ENCODE measurements around the gene FAM53A.
"Not testable (repeated sequence)": the region's sequence is repeated elsewhere in the genome, so short reads cannot be mapped to it uniquely, and the experiment has no call there.

Gene FAM53A

DNA sequence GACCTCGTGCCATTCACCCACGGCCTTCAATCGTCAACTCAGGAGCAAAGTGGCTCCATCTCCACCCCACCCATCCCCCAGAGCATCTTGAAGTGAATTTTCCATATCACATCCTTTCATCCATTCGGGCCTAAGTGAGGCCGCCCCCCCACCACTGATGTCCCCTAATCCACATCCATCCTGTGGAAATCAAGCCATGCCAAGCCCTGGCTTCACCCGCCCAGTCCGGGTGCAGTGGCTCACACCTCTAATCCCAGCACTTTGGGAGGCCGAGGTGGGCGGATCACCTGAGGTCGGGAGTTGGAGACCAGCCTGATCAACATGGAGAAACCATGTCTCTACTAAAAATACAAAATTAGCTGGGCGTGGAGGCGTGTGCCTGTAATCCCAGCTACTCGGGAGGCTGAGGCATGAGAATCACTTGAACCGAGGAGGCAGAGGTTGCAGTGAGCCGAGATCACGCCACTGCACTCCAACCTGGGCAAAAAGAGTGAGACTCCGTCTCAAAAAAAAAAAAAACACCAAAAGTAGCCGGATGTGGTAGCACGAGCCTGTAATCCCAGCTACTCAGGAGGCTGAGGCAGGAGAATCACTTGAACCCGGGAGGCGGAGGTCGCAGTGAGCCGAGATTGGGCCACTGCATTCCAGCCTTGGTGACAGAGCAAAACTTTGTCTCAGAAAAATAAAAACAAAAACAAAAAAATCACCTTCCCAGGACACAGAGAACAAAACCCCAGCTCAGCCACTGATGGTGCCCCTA, 76.5 kb downstream of the FAM53A start:
- DNase-seq (ENCODE audit: low spot score) = not testable (repeated sequence)

DNA sequence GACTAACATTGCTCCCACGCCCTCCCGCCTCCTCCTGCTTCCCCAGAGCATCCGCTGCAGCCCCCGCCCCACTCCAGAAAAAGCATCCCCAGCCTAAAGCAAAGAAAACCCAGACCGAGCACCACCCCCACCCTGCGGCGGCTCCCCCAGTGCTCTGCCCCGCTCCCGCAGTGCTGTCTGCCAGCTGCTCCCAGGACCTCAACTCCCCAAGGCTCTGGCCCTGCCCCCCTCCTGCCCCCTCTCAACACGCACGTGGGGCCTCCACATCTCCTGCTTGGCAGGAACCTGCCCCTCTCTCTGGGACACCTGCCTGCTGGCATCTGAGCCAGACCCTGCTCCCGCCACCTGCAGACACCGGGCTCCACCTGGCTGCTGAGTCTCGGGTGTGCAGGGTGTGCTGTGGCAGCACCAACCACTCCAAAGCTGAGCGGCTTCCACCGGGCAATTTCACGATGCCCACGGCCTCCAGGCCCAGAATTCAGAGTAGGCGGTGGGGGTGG, 79.4 kb downstream of the FAM53A start:
- no peak for DNase-seq (ENCODE audit: low spot score)

DNA sequence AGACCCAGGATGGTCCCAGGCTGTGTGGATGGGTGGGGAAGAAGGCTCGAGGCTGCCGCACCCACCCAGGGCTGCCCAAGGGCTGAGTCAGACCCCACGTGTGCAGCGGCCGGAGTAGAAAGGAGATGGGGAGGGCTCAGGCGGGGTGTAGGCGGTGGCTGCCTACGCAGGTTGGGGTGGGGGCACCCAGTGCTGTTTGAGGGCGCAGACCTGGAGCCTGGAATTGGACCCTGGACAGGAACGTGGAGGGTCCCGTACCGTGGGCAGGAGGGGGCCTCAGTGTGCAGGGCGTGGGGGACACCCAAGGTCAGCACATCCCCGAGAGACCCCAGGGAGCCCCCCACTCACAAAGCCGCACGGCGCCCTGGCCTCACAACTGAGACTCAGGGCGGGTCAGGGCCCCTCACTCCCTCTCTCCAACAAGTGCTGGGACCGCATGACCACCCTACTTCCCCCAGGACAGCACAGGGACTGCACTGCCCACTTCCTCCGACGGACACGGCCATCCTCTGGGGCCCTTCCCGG, 79.9 kb downstream of the FAM53A start:
- no peak for DNase-seq (ENCODE audit: low spot score)

DNA sequence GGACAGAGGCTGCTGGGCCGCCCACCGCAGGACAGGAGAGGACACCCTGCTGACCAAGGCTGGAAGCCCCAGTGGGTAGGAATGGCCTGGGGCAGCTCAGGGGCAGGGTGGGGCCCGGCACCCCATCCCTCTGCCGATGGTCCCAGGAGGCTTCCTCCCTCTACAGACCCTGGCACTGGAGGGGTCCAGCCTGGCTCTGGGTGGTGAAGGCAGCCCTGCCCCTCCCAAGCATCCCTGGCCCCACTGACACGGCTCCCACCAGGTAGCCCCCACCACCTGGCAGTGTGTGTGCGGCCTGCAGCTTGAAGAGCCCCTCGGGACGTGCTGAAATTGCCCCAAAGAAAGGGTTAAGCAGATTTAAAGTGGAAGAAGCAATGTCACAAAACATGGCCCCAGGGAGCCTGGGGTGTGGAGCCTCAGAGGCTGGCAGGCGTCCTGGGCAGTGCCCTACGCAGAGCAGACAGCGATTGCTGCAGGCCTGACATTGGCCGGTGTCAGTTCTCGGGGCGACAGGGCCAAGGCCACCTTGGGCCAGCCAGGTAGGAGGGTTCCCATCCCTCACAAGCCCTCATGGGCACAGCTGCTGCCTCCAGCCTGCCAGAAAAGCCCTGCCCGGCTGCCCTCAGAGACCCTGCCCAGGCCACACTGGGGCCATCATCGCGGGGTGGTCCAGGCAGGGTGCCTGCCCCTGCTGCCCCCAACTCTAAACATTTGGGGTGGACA, 80.5 kb downstream of the FAM53A start:
- DNase-seq (ENCODE audit: low spot score) = no peak

- no peak for DNase-seq (ENCODE audit: low spot score)
Measured at GRCh38 chr4:1602655-1603412, 81.3 kb downstream of the FAM53A start.

- DNase-seq (ENCODE audit: low spot score) = no peak
Measured at GRCh38 chr4:1601852-1602654, 82.1 kb downstream of the FAM53A start.

DNA sequence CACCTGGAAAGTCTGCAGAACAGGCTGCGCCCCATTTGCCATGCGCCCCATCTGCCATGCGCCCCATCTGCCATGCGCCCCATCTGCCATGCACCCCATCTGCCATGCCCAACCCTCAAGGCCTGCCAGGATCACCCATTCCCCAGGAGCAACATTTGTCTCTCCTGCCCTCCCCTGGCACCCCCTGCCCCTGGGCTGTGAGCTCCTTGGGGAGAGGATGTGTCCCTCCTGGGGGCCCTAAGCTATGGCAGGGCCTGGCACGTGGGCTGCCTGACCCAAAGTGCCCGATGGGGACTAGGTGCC, 82.6 kb downstream of the FAM53A start:
- DNase-seq (ENCODE audit: low spot score) = no peak

GRCh38 chr4:1600811-1601532, 83.1 kb downstream of the FAM53A start:
- DNase-seq (ENCODE audit: low spot score) = no peak

DNA sequence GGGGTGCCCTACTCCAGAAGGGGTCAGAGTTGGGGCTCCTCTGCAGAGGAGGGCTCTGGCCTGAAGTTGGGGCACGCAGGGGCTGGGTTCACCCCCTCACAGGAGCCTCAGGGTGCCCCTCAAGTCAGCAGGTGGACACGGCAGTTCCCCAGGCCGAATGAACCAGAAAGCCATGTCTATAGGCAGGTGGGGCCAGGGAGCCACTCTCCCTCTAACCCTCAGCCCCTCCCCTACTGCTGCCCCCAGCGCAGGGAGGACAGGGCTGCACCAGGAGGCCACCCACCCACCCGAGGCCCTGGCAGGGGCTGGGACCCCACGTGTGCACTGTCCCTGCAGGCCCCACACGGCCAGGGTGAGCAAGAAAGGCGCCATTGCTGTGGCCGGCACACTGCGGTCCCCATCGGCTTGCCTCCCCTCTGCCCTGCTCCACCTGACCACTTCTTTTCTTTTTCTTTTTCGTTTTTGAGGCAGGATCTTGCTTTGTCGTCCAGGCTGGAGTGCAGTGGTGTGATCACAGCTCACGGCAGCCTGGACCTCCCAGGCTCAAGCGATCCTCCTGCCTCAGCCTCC, 83.8 kb downstream of the FAM53A start:
- DNase-seq (ENCODE audit: low spot score) = no peak

- DNase-seq (ENCODE audit: low spot score) = no peak
Measured at GRCh38 chr4:1599491-1600210, 84.5 kb downstream of the FAM53A start.

GRCh38 chr4:1599026-1599481, 85.1 kb downstream of the FAM53A start:
- no peak for DNase-seq (ENCODE audit: low spot score)

DNA sequence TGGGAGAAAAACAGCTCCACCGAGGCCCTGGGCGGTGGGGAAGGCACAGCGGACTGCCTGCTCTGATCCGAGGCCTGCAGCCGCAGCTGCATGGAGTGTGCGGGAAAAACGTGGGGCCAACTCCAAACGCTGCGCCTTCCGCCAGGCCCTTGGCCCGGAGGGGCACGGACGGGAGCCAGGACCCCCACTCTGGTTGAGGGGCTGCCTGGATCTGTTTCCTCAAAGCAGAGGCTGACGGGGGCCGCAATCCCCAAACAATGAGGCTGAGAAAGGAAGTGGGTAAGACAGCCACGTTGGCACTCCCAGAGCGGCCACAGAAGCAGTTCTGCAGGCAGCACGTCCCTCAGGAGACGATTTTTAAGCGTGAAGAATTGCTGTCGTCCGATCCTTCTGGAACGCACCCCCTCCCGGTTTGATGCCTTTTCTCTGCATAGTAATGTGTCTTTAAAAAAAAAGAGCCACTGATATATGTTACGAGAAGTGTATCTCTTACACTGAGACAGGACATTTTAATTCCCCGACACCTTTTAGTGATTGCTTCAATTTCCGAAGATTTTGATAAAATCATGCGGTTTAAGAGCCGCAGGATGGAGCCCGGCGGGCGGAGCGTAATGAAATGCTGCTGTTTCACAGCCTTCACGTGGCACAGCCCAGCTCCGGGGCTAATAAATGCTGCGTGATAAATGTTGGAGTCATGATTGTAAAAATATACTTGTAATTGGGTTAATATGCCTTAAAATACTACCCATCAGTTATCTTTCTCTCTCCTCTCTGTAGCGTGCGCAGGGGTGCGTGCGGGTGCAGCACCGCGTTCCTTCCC, 85.7 kb downstream of the FAM53A start:
- no peak for DNase-seq (ENCODE audit: low spot score)

DNA sequence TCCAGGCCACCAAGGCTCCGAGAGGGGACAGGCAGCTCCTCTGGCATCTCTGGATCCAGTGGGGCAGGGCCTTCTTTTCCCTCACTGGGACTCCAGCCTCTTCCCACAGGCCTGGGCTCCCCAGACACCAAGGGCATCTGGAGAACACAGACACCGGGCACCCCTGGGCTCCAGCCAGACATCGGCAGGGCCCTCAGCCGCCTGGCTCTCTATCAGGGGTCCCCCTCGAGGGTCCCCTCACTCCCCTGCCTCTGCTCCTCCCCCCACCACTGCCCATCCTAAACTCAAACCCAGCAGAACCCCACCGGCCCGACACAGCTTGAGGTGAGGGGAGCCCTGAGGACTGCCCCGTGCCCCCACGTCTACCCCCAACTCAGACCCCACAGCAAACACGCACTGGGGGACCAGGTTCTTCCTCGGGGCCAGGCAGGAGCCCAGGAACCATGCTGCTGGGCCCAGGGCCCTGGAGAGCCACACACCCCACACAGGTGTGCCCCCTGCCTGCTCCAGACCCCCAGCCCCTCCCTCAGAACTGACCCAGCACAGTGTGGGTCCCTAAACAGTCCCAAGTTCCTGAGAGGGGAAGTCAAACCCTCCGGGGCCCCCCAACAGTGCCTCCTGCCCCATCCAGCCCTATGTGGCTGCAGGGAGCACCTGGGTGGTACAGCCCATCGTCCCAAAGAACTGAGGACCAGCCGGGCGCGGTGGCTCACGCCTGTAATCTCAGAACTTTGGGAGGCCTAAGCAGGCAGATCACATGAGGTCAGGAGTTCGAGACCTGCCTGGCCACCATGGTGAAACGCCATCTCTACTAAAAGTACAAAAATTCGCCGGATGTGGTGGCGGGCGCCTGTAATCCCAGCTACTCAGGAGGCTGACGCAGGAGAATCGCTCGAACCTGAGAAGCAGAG, 86.8 kb downstream of the FAM53A start:
- DNase-seq (ENCODE audit: low spot score) = no peak

DNA sequence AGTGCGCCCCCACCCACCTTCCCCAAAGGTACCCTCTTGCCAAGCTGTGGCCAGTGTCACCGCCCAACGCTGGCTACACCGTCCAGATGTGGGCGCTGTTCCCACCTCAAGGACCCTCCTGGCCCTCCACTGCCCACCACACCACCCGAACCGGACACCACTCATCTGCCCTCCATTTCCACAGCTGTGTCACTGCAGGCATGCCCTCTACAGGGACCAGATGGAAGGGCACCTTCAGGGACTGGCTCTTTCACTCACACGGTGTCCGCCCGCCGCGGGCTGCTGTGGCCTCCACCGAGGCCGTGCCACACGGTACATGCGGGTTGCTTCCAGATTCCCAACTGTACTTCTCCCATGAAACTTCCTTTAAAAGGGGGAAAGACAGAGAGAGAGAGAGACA, 87.7 kb downstream of the FAM53A start:
- DNase-seq (ENCODE audit: low spot score) = no peak

- DNase-seq (ENCODE audit: low spot score) = no peak
Measured at GRCh38 chr4:1595789-1596325, 88.3 kb downstream of the FAM53A start.

DNA sequence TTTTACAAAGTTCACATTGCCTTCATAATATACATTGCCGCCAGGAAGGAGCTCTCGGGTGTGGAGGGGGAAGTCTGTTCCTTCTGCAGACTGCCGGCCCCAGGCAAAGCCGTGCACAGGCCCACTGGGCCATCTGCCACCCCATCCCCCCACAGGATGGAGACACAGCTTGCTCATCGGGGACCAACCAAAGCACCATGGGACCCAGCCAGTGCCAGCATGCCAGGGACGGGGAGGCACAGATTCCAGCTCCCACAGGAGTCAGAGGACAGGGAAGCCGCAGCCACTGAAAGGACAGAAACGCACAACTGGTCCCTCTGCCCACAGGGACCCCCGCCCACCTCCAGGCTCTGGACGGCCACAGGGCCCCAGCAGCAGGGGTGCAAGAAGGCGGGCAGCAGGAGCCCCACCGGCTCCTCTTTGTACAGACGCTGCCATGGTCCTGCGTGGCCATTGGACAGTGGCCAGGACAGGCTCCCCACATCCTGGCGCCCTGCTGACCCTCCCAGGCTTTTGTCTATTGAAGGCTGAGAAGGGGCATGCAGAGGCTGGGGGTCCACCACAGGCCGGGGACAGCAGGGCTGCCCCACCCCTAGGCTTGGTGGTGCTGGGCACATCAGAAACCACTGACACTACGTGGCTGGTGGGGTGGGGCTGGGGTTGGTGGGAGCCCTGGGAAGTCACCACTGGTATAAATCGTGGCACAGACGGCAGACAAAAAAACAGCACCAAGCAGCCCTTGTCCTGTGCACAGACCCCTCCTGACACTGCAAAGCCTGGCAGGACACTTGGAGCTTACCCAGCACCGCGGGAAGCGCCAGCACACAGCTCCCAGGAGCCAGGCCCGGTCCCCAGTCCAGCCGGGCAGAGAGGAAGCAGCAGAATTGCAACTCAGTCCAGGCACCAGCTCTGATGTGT, 89.0 kb downstream of the FAM53A start:
- DNase-seq (ENCODE audit: low spot score) = no peak

DNA sequence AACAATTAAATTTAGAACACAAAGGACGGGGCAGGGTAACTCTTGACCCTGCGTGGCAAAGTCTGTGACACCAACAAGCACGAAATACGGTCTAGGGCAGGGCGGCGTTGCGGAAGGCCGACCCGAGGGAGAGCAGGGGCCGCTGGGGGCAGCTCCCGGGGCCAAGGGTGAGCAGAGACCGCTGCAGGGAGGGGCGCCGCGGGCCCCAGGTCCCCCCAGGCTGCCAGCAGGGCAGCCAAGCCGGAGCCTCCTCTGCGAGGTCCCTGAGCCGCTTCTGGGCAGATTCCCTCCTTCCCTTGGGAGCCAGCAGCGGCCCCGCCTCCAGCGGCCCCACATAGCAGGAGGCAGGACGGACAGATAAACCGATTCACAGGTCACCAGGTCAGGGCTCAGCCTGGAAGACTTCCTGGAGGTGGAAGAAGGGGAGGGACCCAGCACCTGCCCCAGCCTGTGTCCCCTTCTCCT, 90.2 kb downstream of the FAM53A start:
- no peak for DNase-seq (ENCODE audit: low spot score)

Measured in COLO829 (cell line).